Naive thymus-derived CD4-positive, alpha-beta T cell (primary cell): ENCODE results near the gene INO80D. TPM values are rescaled to one million over a fixed set of nuclear protein-coding genes. Genes with fewer than 3 reads are reported as not detected.
"Not testable (repeated sequence)": the region's sequence is repeated elsewhere in the genome, so short reads cannot be mapped to it uniquely, and the experiment has no call there.

ENCODE experiments used
- ATAC-seq: fragments of 150-1000 bp; cut with Tn5 transposase; 2 replicates; pipeline ENCODE4 v1.10.0; 2021; ENCODE audit warnings: mild to moderate bottlenecking, moderate library complexity
- CTCF ChIA-PET: fragments of 350-600 bp; sonication (Branson Sonifier 250); formaldehyde crosslinking; loops from one replicate; lab custom pipeline; 2021; ENCODE audit warnings: antibody characterized with exemption; lab: Charles Lee
- POLR2A ChIA-PET: fragments of 350-600 bp; sonication (Branson Sonifier 250); formaldehyde crosslinking; loops from one replicate; lab custom pipeline; 2021; ENCODE audit warnings: antibody characterized with exemption, inconsistent platforms; lab: Charles Lee
- DNase-seq, 9 donors: peaks; one replicate each; pipeline versions ENCODE4 v3.0.0 to v3.0.0-alpha.2; 2020 to 2022; ENCODE audit warnings: mixed read lengths in 1 of 9
- H3K27ac ChIP-seq: one replicate; pipeline ENCODE4 v1.7.0; 2013; ENCODE audit warnings: mild to moderate bottlenecking, low read depth, low read length, moderate library complexity
- H3K27me3 ChIP-seq, 2 donors: one replicate each; pipeline ENCODE4 v1.7.0; 2013; ENCODE audit warnings: low read length in 2 of 2, mild to moderate bottlenecking in 2 of 2, moderate library complexity in 2 of 2; ENCODE audit not compliant: control insufficient read depth in 2 of 2, insufficient read depth in 2 of 2
- H3K36me3 ChIP-seq, 3 experiments: 1 replicate in 2 of 3; 2 replicates in 1 of 3; pipeline ENCODE4 v1.7.0; 2013; ENCODE audit warnings: low read length in 3 of 3, mild to moderate bottlenecking in 3 of 3, moderate library complexity in 1 of 3; ENCODE audit not compliant: insufficient read depth in 3 of 3, control insufficient read depth in 2 of 3
- H3K4me1 ChIP-seq, 2 donors: one replicate each; pipeline ENCODE4 v1.7.0; 2013; ENCODE audit warnings: low read length in 2 of 2, mild to moderate bottlenecking in 2 of 2, moderate library complexity in 1 of 2; ENCODE audit not compliant: control insufficient read depth in 2 of 2, insufficient read depth in 2 of 2
- H3K4me3 ChIP-seq: 2 replicates; pipeline ENCODE4 v1.7.0; 2013; ENCODE audit warnings: mild to moderate bottlenecking, low read length
- H3K9me3 ChIP-seq, 3 experiments: 1 replicate in 2 of 3; 2 replicates in 1 of 3; pipeline ENCODE4 v1.7.0; 2013; ENCODE audit warnings: low read length in 3 of 3; ENCODE audit not compliant: control insufficient read depth in 2 of 3
- H3K27ac Mint-ChIP-seq, 9 donors: one replicate each; pipeline ENCODE4 v1.8.0; 2020 to 2022; ENCODE audit warnings: mixed read lengths in 9 of 9, mild to moderate bottlenecking in 8 of 9, moderate library complexity in 5 of 9, inconsistent platforms in 2 of 9
- H3K27me3 Mint-ChIP-seq, 5 donors: one replicate each; pipeline ENCODE4 v1.8.0; 2021 to 2022; ENCODE audit warnings: mixed read lengths in 5 of 5, mild to moderate bottlenecking in 1 of 5
- H3K36me3 Mint-ChIP-seq, 5 donors: one replicate each; pipeline ENCODE4 v1.8.0; 2020 to 2022; ENCODE audit warnings: mixed read lengths in 5 of 5, mild to moderate bottlenecking in 3 of 5, inconsistent platforms in 1 of 5
- H3K4me1 Mint-ChIP-seq, 7 donors: one replicate each; pipeline ENCODE4 v1.8.0; 2020 to 2022; ENCODE audit warnings: mixed read lengths in 7 of 7, mild to moderate bottlenecking in 3 of 7, inconsistent platforms in 1 of 7
- H3K4me3 Mint-ChIP-seq, 10 donors: one replicate each; pipeline ENCODE4 v1.8.0; 2020 to 2022; ENCODE audit warnings: mild to moderate bottlenecking in 10 of 10, mixed read lengths in 10 of 10, moderate library complexity in 6 of 10, inconsistent platforms in 2 of 10
- H3K9me3 Mint-ChIP-seq, 11 donors: one replicate each; pipeline ENCODE4 v1.8.0; 2020 to 2022; ENCODE audit warnings: mixed read lengths in 11 of 11, mild to moderate bottlenecking in 4 of 11, inconsistent platforms in 1 of 11, moderate library complexity in 1 of 11
- intact Hi-C, 2 donors: fragments of 100-400 bp; cut with micrococcal nuclease; formaldehyde crosslinking; loops; one replicate each; pipeline ENCODE4 v1.15.1; 2023
- polyA plus RNA-seq, 2 donors: library from polyadenylated mRNA; unstranded; fragments of 300-500 nt; fragmentation: Illumina TruSeq; gene quantifications; one replicate each; pipeline ENCODE4 v1.2.3, GENCODE V29; 2021
- total RNA-seq, 6 experiments: library from RNA in 5 of 6; stranded (reverse) in 5 of 6; gene quantifications; 1 replicate in 5 of 6; 2 replicates in 1 of 6; pipeline ENCODE4 v1.2.3 and lab custom pipeline; 2021 to 2026

Gene INO80D
- total and polyA plus RNA-seq, 7 experiments from 2014 or later = 13.4 to 50.9 (median 43.1) TPM

DNA sequence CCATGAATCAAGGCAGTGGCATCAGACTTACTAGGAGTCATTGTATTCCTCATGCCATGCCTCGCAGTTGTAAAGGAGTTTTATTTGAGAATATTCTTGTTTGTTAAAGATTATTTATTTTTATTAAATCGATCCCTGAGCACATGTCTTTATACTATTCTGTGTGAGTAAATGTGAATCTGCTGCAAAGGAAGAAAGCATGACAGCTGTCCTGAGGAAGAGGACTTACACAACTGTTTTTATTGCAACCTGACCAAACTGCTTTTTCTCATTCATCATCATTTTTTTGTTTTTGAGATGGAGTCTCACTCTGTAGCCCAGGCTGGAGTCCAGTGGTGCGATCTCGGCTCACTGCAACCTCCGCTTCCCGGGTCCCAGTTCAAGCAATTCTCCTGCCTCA lies 34.1 kb downstream of the INO80D start:
- ATAC-seq (no peak), DNase-seq (no peak)
- Histone ChIP-seq H3K9me3 (no peaks in the 10 kb centered on the region), H3K4me1 (peaks cover 0 to 4% of the 10 kb centered on the region in 2 donors), H3K4me3 (no peak overlapping the region), H3K36me3 (peaks cover 10 to 22% (median 12%) of the 10 kb centered on the region in 3 experiments), H3K27me3 (no peaks in the 10 kb centered on the region), H3K27ac (no peak overlapping the region)
- ChIA-PET POLR2A (no interaction called here), CTCF (no interaction called here)
- H3K27ac Mint-ChIP-seq = no peak overlapping the region
- H3K36me3 Mint-ChIP-seq = peaks cover 11 to 51% (median 38%) of the 10 kb centered on the region in 5 donors
- H3K9me3 Mint-ChIP-seq = no peaks in the 10 kb centered on the region
- H3K4me1 Mint-ChIP-seq = peaks cover 3 to 40% (median 30%) of the 10 kb centered on the region in 7 donors
- H3K4me3 Mint-ChIP-seq = no peak overlapping the region
- intact Hi-C loops = no loop called here
- no peaks in the 10 kb centered on the region for H3K27me3 Mint-ChIP-seq

DNA sequence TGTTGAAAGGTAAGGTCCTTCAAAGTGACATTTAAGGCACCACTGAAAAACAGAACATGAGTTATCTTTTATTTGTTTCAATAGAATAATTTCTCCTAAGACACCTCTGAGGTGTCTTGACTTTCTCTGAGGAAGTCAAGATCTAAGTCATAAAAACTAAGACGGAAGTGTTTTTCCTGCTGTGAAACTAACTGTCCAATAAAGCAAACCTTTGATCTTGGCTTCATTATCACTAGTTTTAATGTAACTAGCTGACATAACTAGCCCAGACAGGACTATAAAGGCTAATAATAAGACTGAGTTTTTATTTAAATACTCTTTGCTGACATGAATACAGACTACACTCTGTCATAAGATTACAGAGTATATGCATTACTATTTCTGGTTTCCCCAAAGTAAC lies 36.6 kb downstream of the INO80D start:
- intact Hi-C loops = no loop called here
- Histone ChIP-seq H3K27me3 (no peaks in the 10 kb centered on the region), H3K4me1 (no peaks in the 10 kb centered on the region), H3K27ac (no peak overlapping the region), H3K4me3 (no peak overlapping the region), H3K9me3 (no peaks in the 10 kb centered on the region), H3K36me3 (peaks cover 6 to 23% (median 7%) of the 10 kb centered on the region in 3 experiments)
- Mint-ChIP-seq H3K27ac (peak overlapping the region in 2 of 9 donors; percentile 19 to 21), H3K27me3 (no peaks in the 10 kb centered on the region), H3K36me3 (peaks cover 5 to 51% (median 38%) of the 10 kb centered on the region in 5 donors), H3K4me1 (peaks cover 3 to 31% (median 17%) of the 10 kb centered on the region in 7 donors), H3K9me3 (no peaks in the 10 kb centered on the region), H3K4me3 (peak overlapping the region in 1 of 10 donors; percentile 14)
- POLR2A ChIA-PET = no interaction called here
- CTCF ChIA-PET = no interaction called here
- DNase-seq (no peak), ATAC-seq (no peak)

DNA sequence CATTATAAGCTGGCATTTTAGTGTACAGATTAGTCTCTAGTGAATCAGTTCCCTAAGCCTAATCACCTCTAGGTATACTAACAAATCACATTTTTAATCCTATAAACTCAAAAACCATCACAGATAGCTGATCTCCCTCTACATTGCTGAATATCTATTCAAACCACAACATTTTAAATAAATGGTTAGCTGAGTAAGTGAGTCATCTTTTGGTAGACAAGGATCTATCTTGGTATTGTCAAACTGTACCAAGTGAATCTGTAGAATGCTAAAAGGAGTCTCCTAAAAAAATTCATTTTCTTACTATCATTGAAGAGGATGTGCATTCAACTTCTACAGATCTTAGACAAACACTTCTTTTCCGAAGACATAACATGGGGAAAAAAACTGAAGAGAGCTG lies 40.7 kb downstream of the INO80D start:
- CTCF ChIA-PET = no interaction called here
- H3K27ac Mint-ChIP-seq = peak overlapping the region in 1 of 9 donors; percentile 12
- H3K36me3 ChIP-seq = peaks cover 6 to 45% (median 7%) of the 10 kb centered on the region in 3 experiments

DNA sequence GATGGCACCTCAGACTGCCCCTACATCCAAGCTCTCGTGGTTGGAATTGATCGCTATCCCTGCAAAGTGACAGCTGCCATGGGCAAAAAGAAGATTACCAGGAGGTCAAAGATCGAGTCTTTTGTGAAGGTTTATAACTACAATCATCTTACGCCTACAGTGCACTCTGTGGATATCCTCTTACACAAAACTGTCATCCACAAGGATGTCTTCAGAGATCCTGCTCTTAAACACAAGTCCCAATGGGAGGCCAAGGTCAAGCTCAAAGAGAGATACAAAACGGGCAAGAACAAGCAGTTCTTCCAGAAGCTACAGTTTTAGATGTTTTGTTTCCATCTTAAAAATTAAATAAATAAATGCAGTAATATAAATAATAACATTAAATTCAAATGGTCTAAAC lies 45.4 kb downstream of the INO80D start:
- H3K36me3 Mint-ChIP-seq = peaks cover 12 to 74% (median 53%) of the 10 kb centered on the region in 5 donors
- H3K36me3 ChIP-seq = peaks cover 2 to 57% (median 5%) of the 10 kb centered on the region in 3 experiments
- H3K4me3 ChIP-seq = no peak overlapping the region
- DNase-seq (no peak), ATAC-seq (no peak)
- intact Hi-C loops = loop anchor here in 1 of 2 donors (5.0 kb wide), 1 partner anchor 47 kb away; the partner anchor contains the start of gene INO80D
- peaks cover 2 to 47% (median 28%) of the 10 kb centered on the region in 7 donors for H3K4me1 Mint-ChIP-seq
- peaks cover 0 to 7% (median 0%) of the 10 kb centered on the region in 11 donors for H3K9me3 Mint-ChIP-seq
- H3K27ac ChIP-seq = no peak overlapping the region
- ChIA-PET POLR2A (interaction anchor here (0.6 kb wide), 1 partner anchor 610 kb away, joined by 3 read pairs; no protein-coding TSS in a partner anchor), CTCF (no interaction called here)
- no peaks in the 10 kb centered on the region for H3K27me3 ChIP-seq
- no peaks in the 10 kb centered on the region for H3K9me3 ChIP-seq
- no peaks in the 10 kb centered on the region for H3K27me3 Mint-ChIP-seq
- no peak overlapping the region for H3K27ac Mint-ChIP-seq
- H3K4me3 Mint-ChIP-seq = no peak overlapping the region
- no peaks in the 10 kb centered on the region for H3K4me1 ChIP-seq

More for the DNA sequence above, 40.7 kb downstream of the INO80D start:
- Histone ChIP-seq H3K4me3 (no peak overlapping the region), H3K9me3 (no peaks in the 10 kb centered on the region), H3K27me3 (no peaks in the 10 kb centered on the region), H3K27ac (no peak overlapping the region), H3K4me1 (no peaks in the 10 kb centered on the region)
- H3K27me3 Mint-ChIP-seq = no peaks in the 10 kb centered on the region
- peak overlapping the region in 1 of 10 donors; percentile 50 for H3K4me3 Mint-ChIP-seq
- no peaks in the 10 kb centered on the region for H3K9me3 Mint-ChIP-seq
- ATAC-seq (no peak), DNase-seq (no peak)
- peaks cover 9 to 59% (median 39%) of the 10 kb centered on the region in 5 donors for H3K36me3 Mint-ChIP-seq
- POLR2A ChIA-PET = interaction anchor here (1.0 kb wide), 1 partner anchor 41 kb away, joined by 3 read pairs; the partner anchor contains the start of gene INO80D
- intact Hi-C loops = no loop called here
- peaks cover 7 to 39% (median 30%) of the 10 kb centered on the region in 7 donors for H3K4me1 Mint-ChIP-seq

DNA sequence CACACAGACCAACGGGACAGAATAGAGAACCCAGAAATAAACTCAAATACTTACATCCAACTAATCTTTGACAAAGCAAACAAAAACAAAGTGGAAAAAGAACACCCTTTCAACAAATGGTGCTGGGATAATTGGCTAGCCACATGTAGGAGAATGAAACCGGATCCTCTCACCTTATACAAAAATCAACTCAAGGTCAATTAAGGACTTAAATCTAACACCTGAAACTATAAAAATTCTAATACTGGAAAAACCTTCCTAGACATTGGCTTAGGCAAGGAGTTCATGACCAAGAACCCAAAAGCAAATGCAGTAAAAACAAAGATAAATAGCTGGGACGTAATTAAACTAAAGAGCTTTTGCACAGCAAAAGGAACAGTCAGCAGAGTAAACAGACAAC lies 50.6 kb downstream of the INO80D start:
- intact Hi-C loops = not testable (repeated sequence)

DNA sequence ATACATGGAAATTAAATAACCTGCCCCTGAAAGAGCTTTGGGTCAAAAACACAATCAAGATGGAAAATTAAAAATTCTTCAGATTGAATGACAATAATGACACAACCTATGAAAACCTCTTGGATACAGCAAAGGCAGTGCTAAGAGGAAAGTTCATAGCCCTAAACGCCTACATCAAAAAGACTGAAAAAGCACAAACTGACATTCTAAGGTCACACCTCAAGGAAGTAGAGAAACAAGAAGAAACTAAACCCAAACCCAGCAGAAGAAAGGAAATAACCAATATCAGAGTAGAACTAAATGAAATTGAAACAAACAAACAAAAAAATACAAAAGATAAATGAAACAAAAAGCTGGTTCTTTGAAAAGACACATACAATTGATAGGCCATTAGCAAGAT lies 52.5 kb downstream of the INO80D start:
- H3K4me3 ChIP-seq, H3K9me3 ChIP-seq, H3K4me1 ChIP-seq, H3K27me3 ChIP-seq, H3K27me3 Mint-ChIP-seq, intact Hi-C loops, POLR2A ChIA-PET, ATAC-seq, DNase-seq, CTCF ChIA-PET, H3K27ac ChIP-seq: not testable (repeated sequence)
- peaks cover 0 to 52% (median 6%) of the 10 kb centered on the region in 3 experiments for H3K36me3 ChIP-seq
- peak overlapping the region in 7 of 10 donors; percentile 5 to 50 (median 29) for H3K4me3 Mint-ChIP-seq
- peaks cover 26 to 78% (median 60%) of the 10 kb centered on the region in 7 donors for H3K4me1 Mint-ChIP-seq
- H3K36me3 Mint-ChIP-seq = peaks cover 31 to 91% (median 80%) of the 10 kb centered on the region in 5 donors
- peak overlapping the region in 6 of 9 donors; percentile 4 to 81 (median 60) for H3K27ac Mint-ChIP-seq
- H3K9me3 Mint-ChIP-seq = peaks cover 0 to 31% (median 8%) of the 10 kb centered on the region in 11 donors

More for the DNA sequence above, 50.6 kb downstream of the INO80D start:
- H3K4me3 ChIP-seq, H3K27me3 ChIP-seq, H3K4me1 ChIP-seq, POLR2A ChIA-PET, H3K27me3 Mint-ChIP-seq, H3K27ac ChIP-seq, H3K9me3 ChIP-seq, ATAC-seq, DNase-seq: not testable (repeated sequence)
- Mint-ChIP-seq H3K4me1 (peaks cover 29 to 67% (median 53%) of the 10 kb centered on the region in 7 donors), H3K36me3 (peaks cover 25 to 88% (median 83%) of the 10 kb centered on the region in 5 donors), H3K9me3 (peaks cover 0 to 31% (median 8%) of the 10 kb centered on the region in 11 donors), H3K27ac (peak overlapping the region in 1 of 9 donors; percentile 65), H3K4me3 (peak overlapping the region in 2 of 10 donors; percentile 4 to 13)
- H3K36me3 ChIP-seq = peaks cover 0 to 52% (median 6%) of the 10 kb centered on the region in 3 experiments
- CTCF ChIA-PET = interaction anchor here (0.7 kb wide), 1 partner anchor 143 kb away, joined by 3 read pairs; no protein-coding TSS in a partner anchor
